MM.1S (cell line): ENCODE results near the gene NREP.

ENCODE experiments used
- DNase-seq: peaks from one replicate; pipeline ENCODE4 v3.0.0-alpha.2; 2015
- H2AFZ ChIP-seq: fragments of 300-600 bp; sonication (generic); 2 replicates; pipeline ENCODE4 v1.6.0; 2016; ENCODE audit warnings: antibody characterized with exemption, low read length
- H3F3A ChIP-seq: fragments of 300-600 bp; sonication (generic); 2 replicates; pipeline ENCODE4 v1.6.1; 2016; ENCODE audit warnings: mild to moderate bottlenecking, antibody characterized with exemption, low read length, moderate library complexity, mixed read lengths; ENCODE audit not compliant: insufficient read depth
- H3K27ac ChIP-seq: fragments of 300-600 bp; sonication (generic); 2 replicates; pipeline ENCODE4 v1.5.1; 2016; ENCODE audit warnings: mild to moderate bottlenecking, low read length
- H3K27me3 ChIP-seq: fragments of 300-600 bp; sonication (generic); replicated peaks from 2 replicates; pipeline ENCODE4 v1.6.0; 2016; ENCODE audit warnings: low read length; ENCODE audit not compliant: insufficient read depth
- H3K36me3 ChIP-seq: fragments of 300-600 bp; sonication (generic); replicated peaks from 2 replicates; pipeline ENCODE4 v1.6.1; 2016; ENCODE audit warnings: mild to moderate bottlenecking, low read length, mixed read lengths; ENCODE audit not compliant: insufficient read depth
- H3K4me1 ChIP-seq: fragments of 300-600 bp; sonication (generic); 2 replicates; pipeline ENCODE4 v1.6.1; 2016; ENCODE audit warnings: low read length, mixed read lengths
- H3K4me2 ChIP-seq: fragments of 300-600 bp; sonication (generic); 2 replicates; pipeline ENCODE4 v1.6.0; 2016; ENCODE audit warnings: low read depth, low read length
- H3K4me3 ChIP-seq: fragments of 300-600 bp; sonication (generic); 2 replicates; pipeline ENCODE4 v1.5.1; 2016; ENCODE audit warnings: low read length, mixed read lengths
- H3K79me2 ChIP-seq: fragments of 300-600 bp; sonication (generic); 2 replicates; pipeline ENCODE4 v1.6.1; 2016; ENCODE audit warnings: mixed run types, low read length, mixed read lengths
- H3K9ac ChIP-seq: fragments of 300-600 bp; sonication (generic); 2 replicates; pipeline ENCODE4 v1.6.1; 2016; ENCODE audit warnings: low read length, mixed read lengths
- H3K9me2 ChIP-seq: fragments of 300-600 bp; sonication (generic); replicated peaks from 2 replicates; pipeline ENCODE4 v1.6.1; 2016; ENCODE audit warnings: mild to moderate bottlenecking, low read length, mixed read lengths; ENCODE audit not compliant: insufficient read depth
- H3K9me3 ChIP-seq: fragments of 300-600 bp; sonication (generic); replicated peaks from 2 replicates; pipeline ENCODE4 v1.6.1; 2016; ENCODE audit warnings: mild to moderate bottlenecking, low read length, mixed read lengths; ENCODE audit not compliant: insufficient read depth
- H4K20me1 ChIP-seq: fragments of 300-600 bp; sonication (generic); 2 replicates; pipeline ENCODE4 v1.6.1; 2016; ENCODE audit warnings: mild to moderate bottlenecking, low read length, moderate library complexity, mixed read lengths; ENCODE audit not compliant: insufficient read depth
- EZH2 ChIP-seq: fragments of 300-600 bp; sonication (generic); optimal IDR thresholded peaks from 2 replicates; pipeline ENCODE3; 2017; ENCODE audit warnings: low read depth, mild to moderate bottlenecking, antibody characterized with exemption, low read length, mixed read lengths
- EZH2phosphoT487 ChIP-seq: fragments of 300-600 bp; sonication (generic); IDR thresholded peaks from 2 replicates; pipeline ENCODE4 v1.6.1; 2018; ENCODE audit warnings: antibody characterized with exemption, low read length
- TF ChIP-seq, protein P1 (sequence below): fragments of 300-600 bp; sonication (generic); IDR thresholded peaks from 2 replicates; pipeline ENCODE4 v1.5.1; 2016; ENCODE audit warnings: antibody characterized with exemption, low read length, mixed read lengths

Gene NREP

DNA sequence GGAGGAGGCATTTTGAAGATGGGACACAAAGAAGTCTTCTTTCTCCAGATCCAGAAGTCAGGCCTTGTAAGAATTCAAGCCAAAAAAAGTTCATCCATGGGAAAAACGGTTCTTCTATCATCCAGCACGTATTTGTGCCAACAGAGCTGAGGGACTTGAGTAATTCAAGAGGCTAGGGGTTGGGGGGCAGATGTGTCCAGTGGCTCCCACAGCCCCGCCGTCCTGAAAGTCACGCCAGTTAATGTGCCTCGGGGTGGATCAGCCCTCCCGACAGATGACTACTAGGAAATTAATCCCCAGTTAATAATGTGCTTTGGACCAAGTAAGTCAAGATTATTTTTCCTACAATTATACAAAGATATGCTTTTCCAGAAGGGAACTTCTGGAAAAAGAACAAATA is 23.4 kb downstream of the NREP start:
- Histone ChIP-seq H3K4me1 (no peaks in the 10 kb centered on the region), H3K4me3 (no peak overlapping the region), H3K4me2 (no peak overlapping the region), H3F3A (no peaks in the 10 kb centered on the region), H3K36me3 (no peaks in the 10 kb centered on the region), H4K20me1 (no peaks in the 10 kb centered on the region), H3K9me2 (no peaks in the 10 kb centered on the region), H2AFZ (no peak overlapping the region), H3K9me3 (no peaks in the 10 kb centered on the region), H3K9ac (no peak overlapping the region), H3K79me2 (no peaks in the 10 kb centered on the region), H3K27ac (no peak overlapping the region), H3K27me3 (no peaks in the 10 kb centered on the region)
- no peak for DNase-seq
- TF ChIP-seq EZH2phosphoT487 (no peak), EZH2 (no peak)
- TF ChIP-seq, protein P1, sequence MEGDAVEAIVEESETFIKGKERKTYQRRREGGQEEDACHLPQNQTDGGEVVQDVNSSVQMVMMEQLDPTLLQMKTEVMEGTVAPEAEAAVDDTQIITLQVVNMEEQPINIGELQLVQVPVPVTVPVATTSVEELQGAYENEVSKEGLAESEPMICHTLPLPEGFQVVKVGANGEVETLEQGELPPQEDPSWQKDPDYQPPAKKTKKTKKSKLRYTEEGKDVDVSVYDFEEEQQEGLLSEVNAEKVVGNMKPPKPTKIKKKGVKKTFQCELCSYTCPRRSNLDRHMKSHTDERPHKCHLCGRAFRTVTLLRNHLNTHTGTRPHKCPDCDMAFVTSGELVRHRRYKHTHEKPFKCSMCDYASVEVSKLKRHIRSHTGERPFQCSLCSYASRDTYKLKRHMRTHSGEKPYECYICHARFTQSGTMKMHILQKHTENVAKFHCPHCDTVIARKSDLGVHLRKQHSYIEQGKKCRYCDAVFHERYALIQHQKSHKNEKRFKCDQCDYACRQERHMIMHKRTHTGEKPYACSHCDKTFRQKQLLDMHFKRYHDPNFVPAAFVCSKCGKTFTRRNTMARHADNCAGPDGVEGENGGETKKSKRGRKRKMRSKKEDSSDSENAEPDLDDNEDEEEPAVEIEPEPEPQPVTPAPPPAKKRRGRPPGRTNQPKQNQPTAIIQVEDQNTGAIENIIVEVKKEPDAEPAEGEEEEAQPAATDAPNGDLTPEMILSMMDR = no peak

DNA sequence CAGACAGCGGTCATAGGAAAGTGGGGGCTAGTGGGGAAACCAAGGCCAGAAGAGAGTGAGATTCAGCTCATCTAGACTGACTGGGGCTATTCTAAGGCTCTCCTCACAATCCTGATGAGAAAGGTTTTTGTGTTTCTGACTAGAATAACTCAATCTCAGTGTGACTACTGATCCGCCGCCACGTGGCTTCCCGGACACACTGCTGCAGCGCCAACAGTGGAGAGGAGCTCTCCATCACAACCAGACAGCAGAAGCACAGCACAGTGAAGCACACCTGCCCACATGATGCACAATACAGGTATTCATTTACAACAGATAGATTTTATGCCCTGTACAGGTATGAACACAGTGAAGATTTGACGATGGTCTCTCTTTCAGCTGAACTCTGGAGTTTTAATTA is 25.4 kb downstream of the NREP start:
- TF ChIP-seq, protein P1 = no peak
- TF ChIP-seq EZH2phosphoT487 (no peak), EZH2 (no peak)
- Histone ChIP-seq H3K36me3 (no peaks in the 10 kb centered on the region), H3K27me3 (no peaks in the 10 kb centered on the region), H3K4me3 (no peak overlapping the region), H3K9ac (no peak overlapping the region), H3K9me2 (no peaks in the 10 kb centered on the region), H3F3A (no peaks in the 10 kb centered on the region), H3K79me2 (no peaks in the 10 kb centered on the region), H3K27ac (no peak overlapping the region), H2AFZ (no peak overlapping the region), H3K4me2 (no peak overlapping the region), H3K4me1 (no peaks in the 10 kb centered on the region), H4K20me1 (no peaks in the 10 kb centered on the region), H3K9me3 (no peaks in the 10 kb centered on the region)
- no peak for DNase-seq

DNA sequence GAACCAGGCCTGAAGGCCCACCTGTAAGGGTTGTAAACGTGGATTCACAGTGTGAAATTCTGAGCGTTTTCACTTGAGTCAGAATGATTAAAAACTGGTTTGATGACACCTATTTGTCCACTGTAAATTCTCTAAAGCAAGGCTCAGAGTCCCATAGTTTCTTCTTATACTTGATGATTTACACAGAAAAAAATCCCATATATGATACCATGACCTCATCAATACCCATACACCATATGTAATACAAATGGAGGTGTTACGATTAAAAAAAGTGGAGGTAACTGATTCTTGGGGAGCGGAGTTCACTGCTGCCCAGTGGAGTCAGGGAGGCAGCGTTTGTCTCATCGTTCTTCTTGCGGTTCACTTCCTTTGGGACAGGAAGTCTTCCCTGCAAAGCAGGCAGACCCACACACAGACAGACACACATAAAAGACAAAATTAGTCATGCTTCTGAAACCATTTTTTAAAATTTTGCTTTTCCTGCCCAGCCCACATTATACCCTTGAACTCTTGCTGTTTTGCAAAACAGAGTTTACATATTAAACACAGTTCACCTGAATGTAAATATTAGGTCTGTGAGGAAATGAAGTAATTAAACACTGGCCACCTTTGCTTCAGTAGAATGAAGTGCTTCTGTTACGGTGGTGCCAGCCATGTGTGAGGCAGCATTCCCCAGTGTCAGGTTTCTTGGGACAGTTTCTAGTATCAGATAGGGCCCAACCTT is 26.2 kb downstream of the NREP start:
- H3K36me3 ChIP-seq = no peaks in the 10 kb centered on the region
- H3F3A ChIP-seq = no peaks in the 10 kb centered on the region
- H3K9me2 ChIP-seq = no peaks in the 10 kb centered on the region
- no peak overlapping the region for H3K27ac ChIP-seq
- no peak overlapping the region for H3K4me2 ChIP-seq
- no peaks in the 10 kb centered on the region for H3K27me3 ChIP-seq
- DNase-seq = no peak
- no peaks in the 10 kb centered on the region for H3K9me3 ChIP-seq
- no peaks in the 10 kb centered on the region for H4K20me1 ChIP-seq
- TF ChIP-seq, protein P1 = no peak
- TF ChIP-seq EZH2phosphoT487 (no peak), EZH2 (no peak)
- no peaks in the 10 kb centered on the region for H3K4me1 ChIP-seq
- H3K79me2 ChIP-seq = no peaks in the 10 kb centered on the region
- H3K4me3 ChIP-seq = no peak overlapping the region
- no peak overlapping the region for H3K9ac ChIP-seq
- no peak overlapping the region for H2AFZ ChIP-seq
